GM19467 (cell line): ENCODE measurements around the gene DAB2IP.

Source experiments
- ATAC-seq: cut with Tn5 transposase; IDR thresholded peaks from one replicate; pipeline ENCODE4 v1.9.1; 2021; ENCODE audit warnings: mild to moderate bottlenecking, moderate library complexity; ENCODE audit not compliant: unreplicated experiment

The DAB2IP gene

DNA sequence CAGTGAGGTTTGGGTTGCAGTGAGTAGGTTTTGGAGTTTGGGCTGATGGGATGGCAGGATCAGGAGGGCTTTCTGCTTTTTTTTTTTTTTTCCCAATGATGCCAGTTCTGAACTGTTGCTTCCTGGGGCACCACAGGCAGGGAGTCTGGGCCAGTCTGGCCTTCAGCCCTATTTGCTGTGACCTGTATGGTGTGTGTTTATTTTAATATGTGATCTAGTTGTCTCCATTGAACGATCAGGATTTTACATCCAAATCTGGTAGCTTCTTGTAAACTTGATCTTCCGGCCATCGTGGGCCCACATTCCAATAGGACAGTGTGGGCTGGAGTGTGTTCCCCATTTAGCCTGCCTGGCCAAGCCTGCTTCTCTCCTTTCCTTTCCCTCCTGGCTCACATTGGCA is 25.8 kb upstream of the DAB2IP start:
- no peak for ATAC-seq

DNA sequence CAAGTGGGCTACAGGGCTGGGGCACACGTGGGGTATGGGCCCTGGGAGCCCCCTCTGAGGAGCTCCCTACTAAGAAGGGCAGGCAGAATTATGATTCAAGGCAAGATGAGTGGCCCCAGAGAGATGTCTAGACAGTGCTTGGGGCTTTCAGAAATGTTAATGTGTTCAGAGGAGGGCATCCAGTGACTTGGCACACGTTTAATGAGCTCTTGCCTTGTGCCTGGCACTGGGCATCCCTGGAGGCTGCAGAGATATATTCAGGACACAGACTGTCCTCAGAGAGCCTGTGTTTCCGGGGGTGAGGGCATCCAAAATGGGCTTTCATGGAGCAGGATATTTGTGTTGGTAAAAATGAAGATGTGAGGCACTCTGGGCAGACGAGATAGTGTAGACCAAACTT is 25.4 kb upstream of the DAB2IP start:
- no peak for ATAC-seq

DNA sequence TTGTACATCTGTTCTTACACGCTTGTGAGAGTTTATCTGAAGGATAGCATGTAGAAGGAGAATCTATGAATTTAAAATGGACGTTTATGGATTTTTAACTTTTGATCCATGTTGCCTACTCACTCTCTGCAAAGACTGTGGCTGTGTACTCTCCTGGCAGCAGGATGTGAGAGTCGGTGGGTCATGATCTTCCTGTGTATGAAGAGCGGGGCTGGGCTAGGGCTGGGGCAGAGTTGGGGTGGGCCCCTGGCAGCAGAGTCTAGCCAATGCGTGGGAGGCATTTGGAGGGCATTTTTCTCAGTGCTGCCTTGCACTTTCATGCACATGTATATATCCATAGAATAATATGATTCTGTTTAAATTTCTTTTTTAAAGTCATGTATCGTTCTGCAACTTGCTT is 24.0 kb upstream of the DAB2IP start:
- no peak for ATAC-seq

DNA sequence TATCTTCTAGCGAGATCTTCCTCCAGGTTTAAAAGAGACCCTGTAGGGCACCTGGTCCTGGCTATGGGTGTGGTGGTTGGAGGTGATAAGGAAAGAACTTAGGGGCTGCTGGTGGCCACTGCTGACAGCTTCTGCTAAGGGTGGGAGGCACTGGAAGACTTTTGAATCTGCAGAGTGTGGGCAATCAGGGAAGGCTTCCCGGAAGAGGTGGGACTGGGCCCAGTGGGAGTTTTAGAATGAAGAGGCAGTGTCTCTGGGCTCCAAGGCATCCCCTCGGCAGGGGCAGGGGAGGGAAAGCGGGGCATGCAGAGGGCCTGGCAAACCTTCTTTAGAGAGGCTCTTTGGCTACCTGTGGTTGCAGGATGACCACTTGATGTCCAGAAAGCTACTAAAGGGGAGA is 23.0 kb upstream of the DAB2IP start:
- ATAC-seq = no peak

DNA sequence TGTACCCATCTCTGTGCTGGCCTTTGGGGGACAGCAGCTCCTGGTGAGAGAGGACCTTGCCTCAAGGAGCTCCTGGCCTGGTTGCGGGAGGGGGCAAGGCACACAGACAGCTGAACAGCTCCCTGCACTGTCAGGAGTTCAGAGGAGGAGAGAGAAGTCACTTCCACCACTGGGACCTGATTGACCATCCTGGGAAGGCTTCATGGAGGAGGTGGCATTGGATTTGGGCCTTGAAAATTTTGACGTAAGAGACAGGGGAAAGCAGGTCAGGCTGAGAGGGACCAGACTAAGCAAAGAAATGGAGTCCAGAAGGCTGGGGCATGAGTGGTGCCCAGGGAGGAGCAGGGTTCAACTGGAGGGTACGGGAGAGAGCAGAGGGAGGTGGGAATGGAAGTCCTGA is 20.3 kb upstream of the DAB2IP start:
- no peak for ATAC-seq

DNA sequence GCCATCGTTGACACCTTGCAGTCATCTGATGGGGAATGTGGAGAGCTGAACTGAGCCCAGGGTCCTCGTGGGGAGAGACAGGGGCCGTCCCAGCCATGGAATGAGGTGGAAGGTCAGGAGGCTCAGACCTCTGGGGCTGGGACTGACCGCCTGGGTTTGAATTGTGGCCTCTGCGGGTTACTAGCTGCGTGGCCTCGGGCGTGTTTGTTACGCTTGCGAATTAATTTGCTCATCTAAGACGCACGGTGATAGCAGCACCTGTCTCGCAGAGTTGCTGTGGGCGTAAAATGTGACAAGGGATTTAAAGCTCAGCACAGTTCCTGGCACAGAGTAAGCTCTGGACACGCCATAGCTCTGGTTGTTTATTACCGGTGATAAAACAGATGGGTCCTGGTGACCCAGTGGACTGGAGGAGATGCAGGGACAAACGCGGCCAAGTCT is 19.4 kb upstream of the DAB2IP start:
- ATAC-seq = no peak

DNA sequence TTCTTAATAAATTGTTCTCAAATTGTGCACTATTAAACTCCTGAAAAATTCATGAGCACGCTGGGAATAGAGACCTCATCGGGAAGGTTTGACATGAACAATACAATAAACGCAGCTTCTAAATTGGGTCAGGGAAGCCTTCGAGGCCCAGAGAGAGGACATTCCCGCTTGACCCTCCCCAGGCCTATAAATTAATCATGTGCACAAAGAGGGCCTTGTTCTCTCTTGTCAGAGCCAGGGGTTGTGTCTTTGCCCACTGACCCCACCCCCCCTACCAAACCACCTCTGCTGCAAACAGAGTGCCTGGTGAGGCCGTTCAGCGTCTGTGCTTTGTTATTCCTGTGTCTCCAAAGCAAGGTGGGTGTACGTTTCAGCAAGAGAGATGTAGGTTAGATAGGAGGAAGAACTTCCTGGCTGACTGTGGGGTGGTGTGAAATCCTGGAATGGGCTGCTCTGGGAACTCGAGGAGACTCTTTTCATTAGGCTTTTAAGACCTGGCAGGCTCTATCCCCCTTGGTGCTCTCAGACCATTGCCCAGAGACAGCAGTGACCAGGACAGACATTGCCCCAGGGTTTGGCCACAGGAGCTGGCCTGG is 18.2 kb upstream of the DAB2IP start:
- ATAC-seq = no peak

DNA sequence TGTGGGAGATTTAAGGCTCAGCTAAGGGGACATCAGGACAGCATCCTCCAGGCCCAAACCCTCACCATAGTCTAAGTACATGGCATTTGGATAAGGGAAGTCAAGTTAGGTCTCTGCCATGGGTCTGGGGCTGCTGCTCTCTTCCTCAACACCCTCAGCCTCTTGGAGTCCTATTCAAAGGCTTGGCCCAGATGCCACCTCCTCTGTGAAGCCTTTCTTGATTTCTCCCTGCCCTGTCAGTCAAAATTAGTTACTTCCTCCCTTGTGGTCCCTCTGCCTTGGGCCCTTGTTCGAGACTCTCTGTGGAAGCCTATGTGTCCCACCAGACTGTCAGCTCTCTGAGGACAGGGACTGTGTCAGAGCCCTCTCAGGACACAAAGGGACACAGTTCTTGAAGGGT is 17.7 kb upstream of the DAB2IP start:
- ATAC-seq = no peak

DNA sequence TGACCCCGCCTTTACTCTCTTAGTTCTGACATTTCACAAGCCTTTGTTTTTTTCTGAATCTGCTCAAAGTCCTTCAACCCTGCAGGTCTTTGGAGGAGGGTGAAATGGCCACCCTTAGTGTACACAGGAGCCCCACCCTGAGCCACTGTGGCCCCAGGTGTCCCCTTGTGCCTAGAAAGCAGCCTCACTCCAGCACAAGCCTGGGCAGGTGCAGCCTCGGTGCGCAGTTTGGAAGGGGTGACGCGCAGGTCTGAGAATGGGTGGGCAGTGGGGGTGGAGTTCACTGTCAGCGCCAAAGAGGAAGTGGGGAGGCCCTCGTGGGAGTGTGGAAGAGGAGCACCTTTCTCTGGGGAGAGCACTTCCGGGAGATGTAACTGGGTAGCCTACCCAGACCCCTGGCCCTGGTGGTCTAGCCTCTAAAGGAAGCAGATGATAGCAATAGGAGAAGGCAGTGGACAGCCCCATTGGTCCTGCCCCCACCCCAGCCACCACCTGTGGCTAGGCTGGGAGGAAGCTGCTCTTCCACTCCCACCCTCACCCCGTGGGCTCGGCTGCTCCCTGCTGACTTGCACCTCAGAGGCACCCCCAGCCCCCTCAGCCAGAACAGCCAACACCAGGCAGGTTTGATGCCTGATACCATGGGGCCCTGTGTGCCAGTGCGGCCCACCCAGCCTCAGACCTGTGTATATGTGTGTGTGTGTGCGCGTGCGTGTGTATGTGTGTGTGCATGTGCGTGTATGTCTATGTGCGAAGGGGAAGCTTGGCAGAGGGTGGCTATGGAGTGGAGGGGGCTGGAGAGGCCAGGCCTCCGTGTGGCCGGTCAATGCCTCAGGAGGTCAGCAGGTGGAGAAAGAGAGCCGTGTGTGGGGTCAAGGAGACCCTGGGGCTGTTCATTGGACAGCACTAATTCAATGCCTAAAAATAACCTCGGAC is 16.8 kb upstream of the DAB2IP start:
- no peak for ATAC-seq

DNA sequence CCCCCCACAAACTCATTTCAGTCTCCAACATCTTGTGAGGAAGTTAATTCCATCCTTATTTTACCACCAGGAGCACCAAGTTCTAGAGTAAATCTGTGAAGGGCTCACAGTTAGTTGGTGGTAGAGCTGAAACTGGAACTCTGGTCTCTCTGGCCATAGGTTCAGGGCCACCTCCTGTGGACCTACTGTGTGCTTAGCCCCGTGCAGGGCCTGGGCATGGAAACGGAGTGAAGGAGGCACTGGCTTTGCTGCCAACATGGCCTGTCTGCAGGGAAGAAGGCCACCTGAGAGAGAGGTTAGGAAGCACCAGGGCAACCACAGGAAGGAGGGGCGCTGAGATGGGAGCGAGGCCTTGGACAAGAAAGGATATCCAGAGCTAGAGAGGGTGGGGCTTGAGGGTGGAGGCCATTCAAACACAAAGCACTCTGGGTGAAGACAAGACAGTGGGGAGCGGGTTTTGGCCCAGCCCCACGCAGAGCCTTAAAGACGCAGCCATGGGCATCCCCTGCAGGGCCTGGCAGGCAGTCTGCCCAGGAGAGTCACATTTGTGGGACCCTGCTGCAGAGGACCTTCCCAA is 16.0 kb upstream of the DAB2IP start:
- ATAC-seq = no peak

DNA sequence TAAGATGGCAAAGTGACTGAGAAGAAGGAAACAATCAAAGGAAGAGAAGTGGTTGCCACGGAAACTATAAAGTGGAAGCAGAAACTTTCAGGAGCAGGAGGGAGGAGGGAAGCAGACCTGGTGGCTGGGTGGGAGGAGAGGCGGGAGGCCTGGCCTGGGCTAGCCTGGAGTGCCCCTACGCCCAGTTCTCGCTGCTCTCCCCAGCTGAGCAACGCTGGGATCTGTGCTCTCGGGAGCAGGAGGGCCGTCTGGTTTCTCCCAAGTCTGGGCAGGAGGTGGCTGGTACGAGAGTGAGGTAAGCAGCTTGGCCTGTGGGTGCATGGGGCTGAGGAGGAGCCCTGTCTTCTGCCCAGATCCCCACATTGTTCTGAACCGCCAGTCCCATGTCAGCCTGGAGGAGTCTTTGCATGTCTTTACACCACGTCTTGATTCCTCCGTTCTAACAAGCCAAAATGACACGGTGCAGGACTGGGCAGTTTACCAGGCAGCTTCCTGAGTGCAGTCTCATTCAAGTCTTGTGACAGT is 15.0 kb upstream of the DAB2IP start:
- ATAC-seq = no peak

DNA sequence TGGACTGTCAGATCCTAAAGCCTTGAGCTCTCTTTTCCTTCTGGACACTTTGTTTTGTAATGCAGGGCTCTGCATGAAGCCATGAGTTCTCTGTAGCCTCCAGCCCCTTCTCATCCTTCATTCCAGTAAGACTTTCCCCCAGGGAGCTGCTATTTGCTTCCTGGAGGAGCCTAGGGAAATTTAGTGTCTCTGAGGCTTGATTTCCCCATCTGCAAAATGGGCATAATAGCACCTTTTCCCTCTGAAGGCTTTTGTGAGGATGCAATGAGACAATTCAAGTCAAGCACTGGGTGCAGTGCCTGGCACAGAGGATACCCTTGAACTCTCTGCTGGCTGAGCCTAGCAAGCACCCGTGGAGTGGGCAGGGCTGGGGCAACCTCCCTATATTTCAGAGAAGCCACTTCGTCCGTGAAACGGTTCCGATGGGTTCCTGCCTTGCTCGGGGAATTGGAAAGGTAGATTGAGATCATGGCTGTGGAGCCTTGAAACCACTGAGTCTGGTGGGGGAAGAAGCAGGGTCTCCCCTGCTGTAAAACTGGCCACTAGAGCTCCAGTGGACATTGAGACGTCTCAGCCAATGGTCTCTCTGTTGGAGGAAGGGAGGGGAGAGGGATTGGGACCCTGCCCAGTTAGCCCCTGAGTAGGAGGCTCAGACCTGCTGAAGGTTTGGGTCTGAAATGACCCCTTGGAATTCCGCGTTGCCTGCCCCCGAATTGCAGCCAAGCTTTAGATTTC is 14.3 kb upstream of the DAB2IP start:
- ATAC-seq = no peak

DNA sequence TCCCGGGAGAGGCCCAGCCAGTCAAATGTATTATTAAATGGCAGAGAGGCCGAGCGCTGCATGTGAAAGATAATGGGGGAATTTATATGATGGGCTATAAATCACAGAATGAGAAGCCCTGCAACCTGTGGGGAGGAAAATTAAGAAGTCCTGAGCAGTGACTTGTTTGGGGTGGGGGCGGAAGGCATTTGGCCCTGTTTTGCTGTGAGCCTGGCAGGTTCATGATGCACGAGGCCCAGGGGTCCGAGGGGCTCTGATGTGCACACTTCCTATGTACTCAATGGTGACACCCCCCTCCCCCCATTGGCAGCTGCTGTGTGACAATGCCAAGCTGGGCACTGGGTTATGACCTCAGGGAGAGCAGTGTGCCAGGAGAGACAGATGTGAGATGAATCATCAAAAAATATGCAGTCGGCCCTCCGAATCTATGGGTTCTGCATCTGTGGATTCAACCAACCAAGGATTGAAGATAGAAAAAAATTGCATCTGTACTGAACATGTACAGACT is 13.7 kb upstream of the DAB2IP start:
- no peak for ATAC-seq

DNA sequence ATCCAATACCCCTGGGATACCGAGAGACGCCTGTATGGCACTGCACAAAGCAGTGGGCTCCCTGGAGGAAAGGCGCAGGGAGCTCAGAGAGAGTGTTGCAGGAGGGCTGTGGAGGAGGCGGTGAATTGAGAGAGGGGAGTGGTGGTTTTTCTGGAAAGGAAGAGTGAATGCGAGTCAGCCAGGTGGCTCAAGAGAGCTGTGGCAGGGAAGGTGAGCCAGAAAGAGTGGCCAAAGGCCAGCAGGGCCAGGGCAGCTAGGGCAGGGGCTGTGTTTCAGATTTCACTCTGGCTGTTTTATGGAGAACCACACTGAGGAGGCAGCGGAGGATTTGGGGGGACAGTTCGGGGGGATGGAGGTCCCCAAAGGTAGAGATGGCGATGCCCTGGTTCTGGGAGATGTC is 13.0 kb upstream of the DAB2IP start:
- ATAC-seq = no peak

DNA sequence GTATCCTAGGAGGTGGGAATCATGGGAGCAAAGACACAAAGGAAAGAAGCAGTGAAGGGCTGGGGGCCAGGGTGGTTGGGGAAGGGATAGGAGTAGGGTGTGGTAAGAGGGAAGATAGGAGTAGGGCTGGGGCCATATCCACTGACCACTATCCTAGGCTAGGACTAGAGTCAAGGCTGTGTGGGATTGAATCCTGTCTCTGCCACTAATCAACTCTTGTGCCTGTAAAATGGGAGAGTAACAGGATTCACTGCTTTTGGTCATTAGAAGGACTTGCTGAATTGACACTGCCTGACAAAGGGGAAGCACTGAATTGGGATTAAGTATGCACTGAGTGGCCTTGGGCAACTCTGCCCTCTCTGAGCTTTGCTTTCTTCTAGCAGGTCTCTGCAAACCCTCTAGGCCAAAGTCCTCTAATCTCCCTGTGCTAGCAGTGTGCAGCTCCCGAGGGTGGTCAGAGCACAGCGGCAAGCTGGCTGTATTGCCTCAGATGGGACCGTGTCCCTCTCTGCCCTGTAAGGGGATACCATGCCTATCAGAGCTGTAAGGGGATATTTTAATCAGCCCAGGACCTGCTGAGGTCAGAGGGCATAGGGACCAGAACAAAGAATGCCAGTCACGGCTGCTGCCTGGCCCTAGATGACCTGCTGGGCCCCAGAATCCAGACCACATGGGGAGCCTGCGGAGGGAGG is 12.4 kb upstream of the DAB2IP start:
- ATAC-seq = no peak

DNA sequence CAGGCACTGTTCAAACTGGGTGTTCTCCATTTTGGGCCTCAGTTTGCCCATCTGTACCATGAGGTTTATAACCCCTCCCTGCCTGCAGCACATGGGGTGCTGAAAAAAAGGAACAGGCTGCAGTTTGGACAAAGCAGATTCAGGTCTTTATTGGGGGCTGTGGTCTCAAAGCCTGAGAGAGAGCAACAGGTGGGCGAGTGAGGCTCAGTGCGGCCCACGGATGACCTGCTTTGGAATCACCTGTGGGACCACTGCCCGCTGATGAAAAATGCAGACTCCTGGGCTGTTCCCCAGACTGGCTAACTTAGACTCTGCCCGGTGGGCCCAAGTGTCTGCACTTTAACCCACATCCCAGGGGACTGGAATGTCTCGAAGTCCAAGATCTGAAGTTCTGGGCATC is 11.8 kb upstream of the DAB2IP start:
- ATAC-seq = no peak

DNA sequence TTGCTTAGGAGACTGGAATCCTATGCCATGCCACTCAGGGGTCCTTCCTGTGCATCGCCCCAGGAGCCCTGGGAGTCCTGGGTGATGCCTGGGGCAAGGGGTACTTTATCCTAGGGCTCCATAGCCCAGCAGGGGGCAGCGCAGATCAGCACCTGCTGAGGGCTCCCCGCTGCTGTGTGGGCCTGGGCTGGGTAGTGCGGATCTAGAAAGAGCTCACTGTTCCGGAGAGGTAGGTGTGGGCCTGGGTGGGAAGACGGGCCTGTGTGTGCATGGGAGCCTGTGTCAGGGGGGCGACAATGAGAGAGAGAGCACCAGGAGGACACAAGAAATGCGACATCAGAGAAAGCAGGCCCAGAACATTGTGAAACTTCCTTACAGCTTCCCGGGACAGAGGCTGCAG is 11.4 kb upstream of the DAB2IP start:
- no peak for ATAC-seq

DNA sequence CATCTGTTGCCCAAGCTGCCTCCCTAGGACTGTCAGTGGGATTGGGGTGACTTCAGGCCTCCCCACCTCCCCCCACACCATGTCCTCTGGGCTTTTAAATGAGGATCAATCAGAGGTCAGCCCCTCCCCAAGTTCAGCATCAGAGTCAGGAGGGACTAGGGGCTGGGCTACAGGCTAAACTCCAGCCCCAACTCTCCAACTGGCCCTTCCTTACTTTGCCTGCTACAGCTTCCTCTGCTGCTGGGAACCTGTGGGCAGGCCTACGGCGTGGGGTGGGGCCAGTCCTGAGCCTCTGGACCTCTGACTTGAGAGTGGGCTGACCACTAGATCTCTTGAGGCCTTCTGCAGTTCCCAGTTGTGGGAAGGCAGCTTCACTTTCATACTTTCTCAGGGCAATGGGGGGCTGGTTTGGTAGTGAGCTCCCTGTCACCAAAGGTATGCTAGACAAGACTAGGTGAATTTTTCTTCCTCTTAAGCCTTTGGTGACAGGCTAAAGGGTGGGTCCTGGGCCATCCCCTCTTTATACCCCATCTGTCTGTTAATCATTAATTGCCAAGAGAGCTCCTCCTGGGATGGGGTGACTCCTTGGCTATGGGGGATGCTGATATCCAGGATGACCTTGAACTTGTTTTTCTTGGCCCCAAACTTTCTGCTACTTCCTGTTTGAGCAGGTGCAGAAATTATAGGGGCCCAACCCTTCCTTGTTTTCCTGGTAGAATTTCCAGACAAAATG is 10.8 kb upstream of the DAB2IP start:
- ATAC-seq = no peak

DNA sequence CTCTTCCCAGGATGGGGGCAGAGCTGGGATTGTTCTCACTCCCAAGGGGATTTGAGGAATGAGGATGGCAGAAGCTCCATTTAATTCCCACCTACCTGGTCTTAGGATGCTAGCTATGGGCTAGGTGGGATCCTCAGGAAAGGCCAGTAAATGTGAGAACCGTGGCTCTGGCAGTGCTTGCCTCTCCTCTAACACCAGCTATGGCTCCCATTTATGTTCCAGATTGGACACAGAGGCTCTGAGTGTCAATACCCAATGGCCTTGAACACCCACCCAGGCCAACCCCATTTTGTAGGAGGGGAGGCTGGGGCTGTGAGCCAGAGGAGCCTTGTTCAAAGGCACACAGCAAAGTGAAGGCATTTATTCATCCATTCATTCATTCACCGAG is 10.2 kb upstream of the DAB2IP start:
- ATAC-seq = no peak

DNA sequence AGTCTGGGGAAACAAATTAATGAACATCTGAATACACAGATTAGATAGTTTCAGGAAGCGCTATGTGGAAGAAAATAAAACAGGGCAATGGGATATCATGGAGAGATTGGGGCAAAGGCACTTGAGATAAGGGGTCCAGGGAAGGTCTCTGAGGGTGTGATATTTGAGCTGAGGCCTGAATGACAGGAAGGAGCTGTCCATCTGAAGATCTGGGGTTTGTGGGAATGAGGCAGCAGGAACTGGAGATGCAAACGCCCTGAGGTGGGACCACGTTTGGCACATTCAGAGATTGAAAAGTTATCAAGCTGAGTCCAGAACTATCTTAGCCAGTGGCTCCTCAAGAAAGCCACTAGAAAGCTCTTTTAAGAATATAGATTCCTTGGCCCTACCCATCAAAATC is 8.7 kb upstream of the DAB2IP start:
- no peak for ATAC-seq
